H1 (cell line): Measurements from ENCODE around the gene DNAH8. TPM values are rescaled to one million over a fixed set of nuclear protein-coding genes. Genes with fewer than 3 reads are reported as not detected.

Source experiments
- CHD7 ChIP-seq: fragments of 300-600 bp; sonication (generic); IDR thresholded peaks from 2 replicates; pipeline ENCODE4 v1.7.1; 2012; ENCODE audit warnings: low read length, moderate library complexity, mild to moderate bottlenecking, inconsistent platforms; ENCODE audit not compliant: insufficient replicate concordance
- JUND ChIP-seq: IDR thresholded peaks from 2 replicates; pipeline ENCODE4 v1.6.1; 2011; ENCODE audit warnings: mild to moderate bottlenecking, improper control_type of control experiment, low read length
- MAX ChIP-seq: IDR thresholded peaks from 2 replicates; pipeline ENCODE4 v1.6.1; 2012; ENCODE audit warnings: inconsistent platforms
- SP1 ChIP-seq: IDR thresholded peaks from 2 replicates; pipeline ENCODE4 v1.6.1; 2011; ENCODE audit warnings: low read depth, low read length
- polyA plus RNA-seq, 7 experiments: library from polyadenylated mRNA; depleted of rRNA in 3 of 7; stranded (reverse) in 5 of 7; unstranded in 2 of 7; fragments of >200 nt in 5 of 7; fragments of 200-250 nt in 2 of 7; gene quantifications; 1 replicate in 5 of 7; 2 replicates in 1 of 7; 4 replicates in 1 of 7; pipeline versions ENCODE4 v1.2.1 to v1.2.3, GENCODE V29; 2011 to 2013; ENCODE audit warnings: missing spikeins in 2 of 7, mixed read lengths in 2 of 7
- total RNA-seq: library from RNA; stranded (reverse); fragmentation: NEBNext Ultra II Directional; extraction: Animal tissue kit (Norgen Biotek cat#: 25700); gene quantifications from 2 replicates; pipeline ENCODE4 v1.2.1, GENCODE V29; 2021

DNAH8 gene
- total and polyA plus RNA-seq, 2 of the 8 experiments (the other 6 are each of a cell fraction or from before 2014, with no cell fraction given): under 0.01 TPM; not detected in 1

GRCh38 chr6:39059496-39060310, 344.6 kb downstream of the DNAH8 start (continued):
- no peak for TF ChIP-seq CHD7
- TF ChIP-seq MAX: no peak
- no peak for TF ChIP-seq SP1
- TF ChIP-seq JUND: no peak
